ENCODE results near the gene NFIC.

NFIC gene

DNA sequence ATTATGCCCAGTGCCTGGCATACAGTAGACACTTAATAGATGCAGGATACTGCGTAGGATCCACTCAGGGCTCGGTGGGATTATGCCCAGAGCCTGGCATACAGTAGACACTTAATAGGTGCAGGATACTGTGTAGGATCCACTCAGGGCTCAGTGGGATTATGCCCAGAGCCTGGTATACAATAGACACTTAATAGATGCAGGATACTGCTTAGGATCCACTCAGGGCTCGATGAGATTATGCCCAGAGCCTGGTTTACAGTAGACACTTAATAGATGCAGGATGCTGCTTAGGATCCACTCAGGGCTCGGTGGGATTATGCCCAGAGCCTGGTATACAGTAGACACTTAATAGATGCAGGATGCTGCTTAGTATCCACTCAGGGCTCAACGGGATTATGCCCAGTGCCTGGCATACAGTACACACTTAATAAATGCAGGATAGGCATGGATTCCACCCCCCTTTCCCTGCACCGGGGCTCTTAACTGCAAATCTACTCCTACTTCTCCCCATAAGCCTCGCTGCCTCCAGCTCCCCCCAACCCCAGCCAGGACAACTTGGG, 89.1 kb downstream of the NFIC start:
- DNase-seq = no peak

DNA sequence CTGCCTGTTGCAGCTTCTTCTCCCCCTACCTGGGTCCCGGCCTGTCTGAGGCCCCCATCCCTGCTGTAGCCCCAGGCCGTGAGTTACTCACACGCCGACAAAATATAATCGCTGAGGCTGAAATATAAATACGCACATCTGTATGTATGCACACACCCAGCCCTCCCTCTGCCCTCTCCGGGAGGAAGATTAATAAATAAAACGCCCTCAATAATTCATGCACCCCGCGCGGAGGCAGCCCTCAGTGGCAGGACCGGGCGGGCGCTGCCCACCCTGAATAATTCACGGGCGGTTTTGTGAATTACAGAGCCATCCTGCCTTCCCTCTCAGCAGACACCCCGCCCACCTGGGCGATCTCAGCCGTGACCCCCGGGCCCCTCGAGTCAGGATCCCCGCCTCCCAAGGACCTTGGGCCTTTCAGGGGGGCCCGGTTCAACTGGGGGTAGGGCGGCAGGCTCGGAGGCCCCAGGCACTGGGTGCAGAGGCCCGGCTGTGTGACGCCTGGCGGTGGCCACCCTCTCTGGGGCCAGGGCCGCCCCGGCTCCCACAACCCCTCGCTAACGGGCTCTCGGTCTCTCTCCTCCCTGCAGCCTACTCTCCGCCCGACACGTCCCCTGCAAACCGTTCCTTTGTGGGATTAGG, 89.7 kb downstream of the NFIC start:
- no peak for DNase-seq

DNA sequence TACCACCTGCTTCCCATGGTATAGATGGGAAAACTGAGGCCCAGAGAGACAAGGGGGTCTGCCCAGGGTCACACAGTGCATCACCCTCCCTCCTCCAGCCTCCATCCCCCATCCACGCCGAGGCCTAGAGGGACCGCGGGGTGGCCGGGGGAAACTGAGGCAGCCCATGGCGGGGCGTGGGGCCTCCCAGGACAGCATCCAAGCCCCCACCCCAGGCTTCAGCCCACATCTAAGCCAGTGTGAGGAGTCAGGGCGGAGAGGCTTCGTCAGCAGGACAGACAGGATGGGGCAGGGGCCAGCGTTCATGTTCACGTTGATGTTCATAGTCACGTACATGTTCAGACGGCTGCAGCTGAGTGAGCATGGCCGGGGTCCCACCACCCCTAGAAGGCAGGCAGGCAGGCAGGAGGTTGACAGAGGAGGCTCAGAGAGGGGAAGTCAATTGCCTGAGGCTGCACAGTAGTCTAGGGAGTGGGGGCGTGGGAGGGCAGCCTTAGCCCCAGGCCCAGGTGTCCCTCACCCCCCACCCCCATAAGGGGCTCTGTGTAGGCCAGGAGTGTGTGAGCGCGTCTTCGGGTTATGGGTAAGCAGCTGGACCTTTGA, 90.6 kb downstream of the NFIC start:
- DNase-seq = no peak

DNA sequence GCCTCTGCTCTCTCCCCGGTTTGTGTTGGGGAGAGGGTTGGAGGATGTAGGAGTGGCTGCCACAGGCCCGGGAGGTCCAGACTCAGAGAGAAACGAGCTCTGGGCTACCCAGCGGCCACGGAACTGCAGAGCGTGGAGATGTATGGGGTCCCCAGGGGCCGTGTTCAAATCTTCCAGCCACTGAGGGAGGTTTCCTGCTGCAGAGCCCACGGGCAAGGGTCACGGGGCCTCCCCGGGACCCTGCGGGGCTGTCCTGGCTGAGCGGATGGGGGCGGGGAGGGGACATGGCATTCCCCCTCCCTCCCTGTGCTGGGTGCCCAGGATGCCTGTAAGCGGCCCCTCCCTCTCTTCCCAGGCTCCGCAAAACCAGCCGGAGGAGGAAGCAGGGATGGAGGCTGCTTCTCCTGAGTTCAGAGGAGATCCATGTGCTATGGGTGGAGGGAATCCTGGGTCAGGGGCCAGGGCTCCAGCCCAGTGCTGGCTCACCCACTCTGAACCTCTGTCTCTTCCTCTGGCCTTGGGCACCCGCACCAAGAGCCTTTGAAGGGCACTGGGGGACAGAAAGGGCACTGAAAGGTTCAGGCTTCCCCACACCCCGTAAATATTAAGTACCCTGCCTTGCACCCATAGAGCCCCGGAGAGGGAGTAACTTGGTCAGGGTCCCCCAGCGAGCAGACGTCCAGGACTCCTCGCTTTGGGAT, 91.3 kb downstream of the NFIC start:
- no peak for DNase-seq

DNA sequence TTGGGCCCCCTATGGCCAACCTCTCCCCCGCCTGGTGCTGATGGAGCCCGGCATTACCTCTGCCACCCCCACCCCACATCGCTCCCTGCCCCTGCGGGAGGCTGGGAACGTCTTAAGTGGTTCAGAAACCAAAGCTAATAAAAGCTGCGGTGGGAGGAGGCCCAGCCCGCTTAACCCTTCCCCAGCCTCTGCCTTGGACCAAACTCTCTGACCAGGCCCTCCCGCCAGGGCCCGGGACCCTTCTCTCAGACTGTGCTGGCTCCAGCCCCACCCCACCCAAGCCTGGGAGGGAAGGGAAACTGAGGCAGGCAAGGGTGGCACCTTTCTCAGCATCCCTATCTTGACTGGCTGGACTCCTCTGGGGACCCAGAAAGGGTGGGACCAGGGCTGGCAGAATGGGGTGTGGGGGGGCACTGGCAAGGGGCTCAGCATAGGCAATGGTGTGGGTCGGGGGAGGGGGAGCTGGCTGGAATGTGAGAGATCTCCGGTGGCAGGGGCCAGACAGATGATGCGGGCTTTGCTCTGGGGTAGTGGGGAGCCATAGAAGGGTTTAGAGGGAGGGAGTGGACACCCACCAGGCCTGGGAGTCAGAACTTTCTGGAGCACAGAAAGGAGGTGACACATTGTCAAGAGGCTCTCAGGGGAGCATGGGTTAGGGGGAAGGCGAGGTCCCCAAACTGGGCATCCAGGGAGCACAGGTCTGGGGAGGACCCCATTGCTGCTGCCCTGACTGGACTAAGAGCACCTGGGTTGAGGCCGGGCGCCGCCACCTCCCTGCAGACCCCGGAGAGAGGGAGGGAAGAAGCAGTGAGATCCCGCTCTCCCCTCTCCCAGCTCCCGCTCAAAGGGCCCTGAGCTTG, 92.1 kb downstream of the NFIC start:
- no peak for DNase-seq

DNA sequence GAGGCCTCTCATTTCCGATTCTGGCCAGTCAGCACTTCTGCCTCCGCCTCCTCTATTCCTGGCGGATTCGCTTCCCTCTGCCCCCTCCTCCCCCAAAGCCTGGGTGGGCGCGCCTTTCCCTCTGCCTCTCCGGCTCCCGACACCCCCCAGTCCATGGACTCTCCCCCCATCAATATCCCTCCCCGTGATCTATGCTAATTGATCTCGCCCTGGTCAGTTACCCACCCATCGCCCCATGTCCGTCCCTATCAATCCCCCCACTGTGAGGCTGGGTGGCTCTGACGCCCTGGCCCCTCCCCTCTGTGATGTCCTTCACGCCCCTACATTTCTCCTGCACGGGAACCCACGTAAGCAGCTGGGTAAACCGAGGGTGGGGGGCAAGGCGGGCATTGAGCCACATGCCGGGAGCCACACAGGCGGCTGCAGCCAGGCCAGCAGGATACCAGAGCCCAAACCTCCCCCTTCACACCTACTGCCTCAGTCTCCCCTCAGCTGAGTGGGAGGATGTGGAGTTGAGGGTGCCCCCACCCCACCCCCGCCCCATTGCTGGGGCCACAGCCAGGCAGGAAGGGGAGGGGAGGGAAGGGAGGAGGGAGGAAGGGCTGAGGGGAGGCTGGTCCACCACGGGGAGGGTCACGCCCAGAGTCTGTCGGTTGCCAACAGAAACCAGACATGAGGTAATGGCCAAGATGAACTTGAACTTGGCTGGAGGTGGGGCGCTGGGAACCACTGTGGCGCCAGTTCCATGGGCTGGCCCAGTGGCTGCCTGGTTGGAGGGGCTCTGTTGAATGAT, 92.9 kb downstream of the NFIC start:
- no peak for DNase-seq

DNA sequence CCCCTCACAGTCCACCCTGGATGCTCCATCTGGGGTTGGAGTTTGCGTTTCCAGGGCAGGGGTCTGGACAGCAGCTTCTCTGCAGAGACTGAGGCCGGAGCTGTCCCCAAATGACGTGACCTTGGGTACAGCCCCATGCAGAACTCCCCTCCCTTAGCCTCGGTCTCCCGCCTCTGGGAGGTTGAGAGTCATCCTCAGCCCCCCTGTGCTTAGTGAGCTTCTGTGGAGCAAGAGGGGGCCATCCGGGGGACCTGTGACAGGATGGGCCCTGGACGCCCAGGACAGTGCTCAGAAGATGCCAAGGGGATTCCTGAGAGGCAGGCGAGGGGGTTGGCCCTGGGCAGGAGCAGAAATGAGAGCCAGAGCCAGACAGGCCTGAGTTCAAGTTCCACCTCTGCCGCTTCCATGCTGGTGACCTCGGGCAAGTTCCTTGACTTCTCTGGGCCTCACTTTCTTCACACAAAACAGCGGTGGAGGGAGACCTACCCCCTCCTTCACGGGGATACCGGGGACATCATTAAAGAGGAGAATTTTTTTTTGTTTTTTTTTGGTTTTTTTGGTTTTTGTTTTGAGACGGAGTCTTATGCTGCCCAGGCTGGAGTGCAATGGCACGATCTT, 93.7 kb downstream of the NFIC start:
- DNase-seq = no peak

DNA sequence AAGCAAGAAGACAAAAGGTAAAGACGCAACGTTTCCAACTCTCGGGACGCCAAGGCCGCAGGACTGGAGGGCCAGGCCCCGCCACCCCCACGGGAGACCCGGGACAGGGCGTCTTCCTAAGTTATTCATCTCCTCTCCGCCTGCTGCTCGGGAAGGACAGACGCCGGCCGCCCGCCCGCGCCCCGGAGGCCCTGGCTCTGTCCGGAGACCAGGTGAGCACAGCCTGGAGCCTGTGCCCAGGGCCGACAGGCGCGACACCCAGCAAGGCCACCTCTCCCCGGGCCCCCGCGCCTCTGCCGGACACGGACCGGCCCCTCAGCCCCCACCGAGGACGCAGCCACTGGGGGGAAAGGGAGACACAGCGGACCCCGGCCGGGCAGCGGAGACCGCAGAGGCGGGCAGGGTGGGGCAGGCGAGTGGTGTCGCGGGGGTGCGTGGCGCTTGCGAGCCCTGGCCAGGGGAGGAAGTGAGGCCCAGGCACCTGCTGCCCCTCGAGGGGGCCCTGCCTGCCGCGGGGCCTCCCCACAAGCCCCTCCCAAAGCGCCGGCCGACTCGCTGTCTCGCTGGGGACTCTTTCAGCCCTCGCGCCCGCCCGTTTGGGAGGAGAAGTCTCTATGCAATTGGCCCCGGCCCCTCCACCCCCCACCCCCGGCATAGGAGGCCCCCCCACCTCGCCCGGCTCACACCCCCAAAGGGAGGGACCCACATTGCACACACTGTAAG, 96.8 kb downstream of the NFIC start:
- DNase-seq = no peak

DNA sequence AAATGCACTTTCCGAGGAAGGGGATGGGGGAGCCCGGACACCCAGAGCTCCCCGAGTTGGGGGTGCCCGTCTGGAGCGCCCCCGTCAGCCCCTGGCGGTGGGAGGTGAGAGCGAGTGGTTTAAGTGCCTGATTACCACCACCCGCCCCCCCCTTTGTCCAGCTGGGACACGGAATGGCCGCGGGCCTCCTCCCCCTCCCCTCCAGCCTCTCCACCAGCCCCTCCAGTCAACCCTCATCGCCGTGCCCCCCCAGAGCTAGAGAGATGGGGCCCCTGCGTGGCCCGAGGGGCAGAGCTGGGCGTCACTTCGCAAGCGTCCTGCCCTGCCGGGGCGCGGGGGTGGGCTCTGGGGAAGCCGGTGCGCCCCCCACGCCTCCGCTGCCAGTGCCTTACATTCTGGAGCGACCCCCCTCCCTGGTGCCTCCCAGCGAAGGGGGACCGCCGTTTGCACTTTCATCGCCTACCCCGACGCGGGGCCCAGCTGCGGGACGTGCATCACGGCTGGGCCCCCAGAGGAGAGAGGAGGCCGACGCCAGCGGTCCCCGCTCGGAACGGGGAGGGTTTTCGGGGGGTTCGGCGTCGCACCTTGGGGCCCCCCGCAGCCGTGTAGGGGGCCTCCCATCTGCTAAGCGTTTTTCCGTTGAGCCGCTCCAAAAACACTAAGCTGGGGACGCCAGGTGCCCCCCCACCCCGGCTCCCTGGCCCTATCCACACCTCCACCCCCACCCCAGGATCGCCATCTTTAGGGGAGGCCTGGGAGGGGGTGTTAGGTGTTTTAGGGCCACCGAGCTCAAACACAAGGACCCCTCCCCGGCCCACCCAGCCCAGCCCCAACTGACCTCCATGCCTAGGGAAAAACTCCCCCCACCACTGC, 97.6 kb downstream of the NFIC start:
- DNase-seq = no peak

DNA sequence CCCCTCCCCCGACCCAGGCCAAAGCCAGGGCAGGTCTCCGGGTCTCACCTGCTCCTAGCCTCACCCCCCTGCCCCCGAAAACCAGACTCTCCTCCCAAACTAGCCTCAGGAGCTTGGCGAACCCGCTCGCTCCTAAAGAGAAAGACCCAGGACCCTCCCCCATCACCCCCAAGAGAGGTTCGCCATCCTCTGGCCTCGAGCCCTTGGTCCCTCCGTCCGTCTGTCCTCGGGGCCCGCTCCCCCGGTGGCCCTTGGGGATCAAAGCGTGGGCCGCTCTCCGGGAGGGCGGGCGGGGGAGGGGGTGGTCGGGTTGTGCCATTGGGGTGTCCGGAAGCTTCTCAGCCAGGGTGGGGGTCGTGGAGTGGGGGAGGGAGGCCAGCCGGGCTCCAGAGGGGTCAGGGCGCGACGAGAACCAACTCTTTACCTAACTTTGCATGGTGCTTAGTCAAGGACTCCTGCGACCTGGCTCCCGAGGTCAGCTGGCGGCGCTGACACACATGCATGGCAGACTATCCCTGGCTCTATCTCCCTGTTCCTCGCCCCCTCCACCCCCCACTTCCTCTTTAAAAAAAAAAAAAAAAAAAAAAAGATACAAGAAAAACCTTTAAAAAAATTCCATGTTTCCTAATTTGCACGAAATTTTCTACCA, 98.3 kb downstream of the NFIC start:
- no peak for DNase-seq

DNA sequence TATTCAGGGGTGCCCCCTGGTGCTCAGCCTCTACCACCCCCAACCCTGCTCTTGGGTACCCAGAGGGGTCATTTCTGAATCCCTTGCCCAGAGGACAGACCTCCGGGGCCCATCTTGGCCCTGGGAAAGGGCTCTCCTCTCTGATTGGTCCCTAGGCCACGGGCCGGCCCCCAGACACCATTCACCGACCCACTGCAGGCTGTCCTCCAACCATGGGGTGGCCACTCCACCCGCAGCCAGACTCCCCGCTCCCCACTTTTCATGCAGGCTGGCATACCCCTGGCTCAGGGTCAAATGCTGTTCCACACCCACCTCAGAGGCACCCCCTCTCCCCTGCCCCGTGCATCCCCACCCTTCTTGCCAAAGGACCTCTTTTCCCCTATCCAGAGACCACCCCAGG, 99.2 kb downstream of the NFIC start:
- DNase-seq = no peak

DNA sequence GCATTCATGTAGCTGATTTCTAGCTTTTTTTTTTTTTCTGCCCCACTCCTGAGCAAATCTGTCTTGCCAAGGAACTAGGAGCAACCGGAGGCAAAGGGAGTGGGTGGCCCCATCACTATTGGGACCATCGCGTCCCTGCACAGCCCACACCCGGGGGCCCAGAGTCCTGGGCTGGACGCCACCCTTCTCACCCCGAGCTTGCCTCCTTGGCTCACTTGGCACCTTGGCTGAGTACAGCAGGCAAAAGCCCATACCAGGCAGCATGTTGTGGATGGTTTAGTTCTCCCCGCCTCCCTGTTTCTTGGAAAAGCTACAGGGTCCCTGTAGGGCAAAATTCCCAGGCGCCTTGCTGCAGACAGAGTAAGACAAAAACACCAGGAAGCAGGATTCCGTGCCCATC, 100.3 kb downstream of the NFIC start:
- no peak for DNase-seq

DNA sequence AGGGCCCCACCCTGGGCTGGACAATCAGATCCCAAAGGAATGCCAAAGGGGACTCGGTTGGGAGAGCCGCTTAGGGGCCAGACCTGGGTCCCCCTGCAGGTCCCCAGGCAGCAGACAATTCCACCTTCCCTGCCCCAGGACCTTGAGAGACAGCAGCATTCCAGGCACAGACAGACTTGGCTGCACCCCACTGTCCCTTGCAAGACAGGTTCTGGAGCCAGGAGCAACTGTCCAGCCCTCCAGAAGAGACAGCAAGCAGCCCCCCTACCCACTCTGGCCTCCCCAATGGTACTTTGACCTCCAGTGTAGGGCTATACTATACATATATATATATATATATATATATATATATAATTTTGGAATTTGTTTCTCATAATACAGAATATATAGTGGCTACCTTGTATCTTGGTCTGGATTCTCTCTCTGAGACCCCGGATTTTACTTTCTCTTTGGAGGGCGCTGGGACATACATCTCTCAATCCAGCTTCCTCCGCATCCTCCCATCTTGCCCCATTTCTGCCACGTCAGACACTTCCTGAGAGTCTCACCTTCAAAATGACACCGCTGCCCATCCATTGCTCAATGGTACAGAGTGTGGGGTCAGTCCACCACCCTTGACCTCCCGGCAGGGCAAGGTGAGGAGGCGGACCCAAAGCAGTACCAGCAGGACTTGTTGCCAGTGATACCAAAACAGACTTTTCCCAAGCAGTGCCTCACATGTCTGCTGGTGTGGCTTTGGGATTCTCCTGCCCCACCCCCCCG, 101.2 kb downstream of the NFIC start:
- DNase-seq = no peak

DNA sequence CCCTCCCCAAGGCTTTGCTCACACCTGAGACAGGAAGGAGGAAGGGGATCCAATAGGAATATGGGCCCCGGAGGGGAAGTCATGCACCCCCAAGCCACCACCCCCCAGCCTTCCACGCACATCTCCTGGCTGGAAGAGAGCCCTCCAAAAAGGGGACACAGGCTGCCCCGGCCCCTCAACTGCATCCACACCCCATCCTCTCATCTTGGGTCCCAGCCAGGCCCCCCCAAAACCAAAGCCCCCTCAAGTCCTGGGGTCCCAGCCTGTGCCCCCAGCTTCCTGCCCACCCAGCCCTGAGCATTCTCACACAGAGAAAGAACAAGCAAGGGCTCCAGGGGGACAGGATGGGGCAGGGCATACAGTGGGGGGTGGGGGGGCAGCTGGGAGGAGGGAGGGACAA, 101.8 kb downstream of the NFIC start:
- DNase-seq = no peak

DNA sequence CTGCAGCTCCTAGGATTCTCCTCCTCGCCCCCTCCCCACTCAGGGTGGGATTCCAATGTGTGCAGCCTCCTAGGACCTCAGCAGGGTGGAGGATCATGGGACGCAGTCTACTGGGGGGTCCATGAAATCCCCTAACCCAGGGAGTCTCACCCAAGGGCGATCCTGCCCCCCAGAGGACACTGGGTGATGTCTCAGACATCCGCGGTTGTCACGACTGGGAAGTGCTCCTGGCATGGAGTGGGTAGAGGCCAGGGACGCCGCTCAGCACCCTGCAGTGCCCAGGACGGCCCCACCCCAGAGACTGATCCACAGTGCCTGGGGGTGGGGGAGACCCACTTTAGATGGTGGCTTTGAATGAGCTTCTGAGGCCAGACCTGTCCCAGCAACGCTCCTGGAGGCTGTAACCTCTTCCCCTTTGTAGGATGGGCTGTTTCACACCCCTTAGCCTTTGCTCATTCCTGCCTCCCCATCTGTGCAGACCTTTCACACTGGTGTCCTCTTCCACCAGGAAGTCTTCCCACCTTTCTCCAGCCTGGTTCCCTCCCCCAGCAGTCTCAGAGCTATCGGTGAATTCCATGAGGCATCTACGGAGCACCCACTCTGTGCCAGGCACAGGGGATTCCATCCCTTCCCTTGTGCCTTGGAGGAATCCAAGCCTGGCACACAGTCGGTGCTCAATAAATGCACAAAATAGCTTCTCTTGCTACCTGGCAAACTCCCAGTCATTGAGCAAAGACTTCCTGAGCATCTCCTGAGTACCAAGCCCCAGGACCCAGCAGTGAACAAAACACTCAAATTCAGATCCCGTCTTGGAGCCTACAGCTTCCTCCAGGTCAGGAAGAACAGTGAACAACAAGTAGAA, 103.5 kb downstream of the NFIC start:
- DNase-seq = no peak

DNA sequence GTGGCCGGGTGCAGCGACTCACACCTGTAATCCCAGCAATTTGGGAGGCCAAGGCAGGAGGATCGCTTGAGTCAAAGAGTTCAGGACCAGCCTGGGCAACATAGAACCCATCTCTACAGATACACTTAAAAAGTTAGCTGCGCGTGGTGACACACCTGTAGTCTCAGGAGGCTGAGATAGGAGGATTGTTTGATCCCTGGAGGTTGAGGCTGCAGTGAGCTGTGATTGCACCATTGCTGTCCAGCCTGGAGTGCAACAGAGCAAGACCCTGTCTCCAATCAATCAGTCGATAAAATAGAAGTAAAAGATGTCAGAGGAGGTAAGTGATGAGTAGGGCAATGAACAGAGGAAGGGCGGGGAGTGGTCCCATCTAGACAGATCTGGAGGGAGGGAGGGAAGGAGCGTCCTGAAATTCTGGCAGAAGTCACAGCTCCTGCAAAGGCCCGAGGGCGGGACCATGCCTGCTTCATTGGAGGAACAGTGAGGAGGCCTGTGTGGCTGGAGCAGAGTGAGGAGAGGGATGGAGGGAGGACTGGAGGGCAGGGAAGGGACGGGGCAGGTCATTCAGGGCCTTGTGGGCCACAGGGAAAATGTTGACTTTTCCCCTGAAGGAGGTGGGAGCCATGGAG, 104.2 kb downstream of the NFIC start:
- no peak for DNase-seq

DNA sequence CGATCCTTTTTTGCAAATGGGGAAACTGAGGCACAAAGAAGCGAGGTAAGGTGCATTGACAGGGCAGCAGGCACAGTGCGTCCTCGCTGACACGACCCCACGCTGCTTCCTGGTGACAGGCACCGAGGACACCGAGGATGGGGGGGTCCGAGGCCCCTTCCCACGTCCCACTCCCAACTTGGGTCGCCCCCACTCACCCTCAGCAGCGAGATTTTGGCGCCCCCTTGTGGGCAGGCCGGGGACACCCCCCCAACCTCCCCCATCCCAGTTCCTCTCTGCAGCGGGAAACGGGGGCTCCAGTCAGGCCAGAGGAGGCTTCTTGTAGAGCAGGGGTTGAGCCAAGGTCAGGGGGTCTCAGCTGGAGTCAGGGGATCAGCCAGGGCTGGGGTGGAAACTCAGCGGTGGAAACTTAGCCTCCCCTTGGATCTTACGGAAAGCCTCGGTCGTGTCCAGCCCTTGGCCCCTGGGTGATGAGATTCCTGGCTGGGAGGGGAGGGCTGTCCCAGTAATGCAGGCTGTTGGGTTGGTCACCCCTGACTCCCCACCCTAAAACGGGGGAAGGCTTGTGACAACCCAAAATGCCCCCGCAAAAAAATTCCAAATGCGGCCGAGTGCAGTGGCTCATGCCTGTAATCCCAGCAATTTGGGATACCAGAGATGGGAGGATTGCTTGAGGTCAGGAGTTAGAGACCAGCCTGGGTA, 105.7 kb downstream of the NFIC start:
- peak; percentile 37 for DNase-seq

Data from CD4-positive, alpha-beta T cell treated with Interleukin-17A for 1 hour (primary cell).